Neural crest cell (in vitro differentiated cells): Measurements from ENCODE around the gene RAB33B. TPM values are rescaled to one million over a fixed set of nuclear protein-coding genes. Genes with fewer than 3 reads are reported as not detected.

ENCODE experiments used
- DNase-seq: peaks from one replicate; pipeline ENCODE4 v3.0.0; 2021; ENCODE audit warnings: low read depth, mixed read lengths, low spot score
- H3K27ac Mint-ChIP-seq: one replicate; pipeline ENCODE4 v1.8.0; 2021; ENCODE audit warnings: mild to moderate bottlenecking, mixed read lengths; ENCODE audit not compliant: unreplicated experiment
- H3K27me3 Mint-ChIP-seq: 2 replicates; pipeline ENCODE4 v1.8.0; 2021; ENCODE audit warnings: low read depth, mild to moderate bottlenecking, mixed read lengths
- H3K36me3 Mint-ChIP-seq: 2 replicates; pipeline ENCODE4 v1.8.0; 2021; ENCODE audit warnings: low read depth, mild to moderate bottlenecking, mixed read lengths
- H3K4me1 Mint-ChIP-seq: 2 replicates; pipeline ENCODE4 v1.8.0; 2021; ENCODE audit warnings: mixed read lengths
- H3K4me3 Mint-ChIP-seq: one replicate; pipeline ENCODE4 v1.8.0; 2021; ENCODE audit warnings: mild to moderate bottlenecking, mixed read lengths
- H3K9me3 Mint-ChIP-seq: 2 replicates; pipeline ENCODE4 v1.8.0; 2021; ENCODE audit warnings: mixed read lengths
- total RNA-seq: library from RNA; stranded (reverse); gene quantifications from 2 replicates; pipeline ENCODE4 v1.2.1, GENCODE V29; 2021
- TF ChIP-seq, protein P1 (sequence below): fragments of 200-600 bp; sonication (generic); conservative IDR thresholded peaks from 2 replicates; pipeline ENCODE4 v1.5.0; 2021; ENCODE audit warnings: antibody characterized with exemption, mild to moderate bottlenecking

The RAB33B gene
- total RNA-seq, 1 donor from 2014 or later, result 7.0 TPM

- Mint-ChIP-seq H3K27ac (no peak overlapping the region), H3K27me3 (no peaks in the 10 kb centered on the region), H3K4me3 (peak overlapping the region; percentile 61), H3K36me3 (peaks cover 19% of the 10 kb centered on the region), H3K4me1 (peaks cover 36% of the 10 kb centered on the region), H3K9me3 (peaks cover 11% of the 10 kb centered on the region)
- no peak for DNase-seq
- TF ChIP-seq, protein P1, sequence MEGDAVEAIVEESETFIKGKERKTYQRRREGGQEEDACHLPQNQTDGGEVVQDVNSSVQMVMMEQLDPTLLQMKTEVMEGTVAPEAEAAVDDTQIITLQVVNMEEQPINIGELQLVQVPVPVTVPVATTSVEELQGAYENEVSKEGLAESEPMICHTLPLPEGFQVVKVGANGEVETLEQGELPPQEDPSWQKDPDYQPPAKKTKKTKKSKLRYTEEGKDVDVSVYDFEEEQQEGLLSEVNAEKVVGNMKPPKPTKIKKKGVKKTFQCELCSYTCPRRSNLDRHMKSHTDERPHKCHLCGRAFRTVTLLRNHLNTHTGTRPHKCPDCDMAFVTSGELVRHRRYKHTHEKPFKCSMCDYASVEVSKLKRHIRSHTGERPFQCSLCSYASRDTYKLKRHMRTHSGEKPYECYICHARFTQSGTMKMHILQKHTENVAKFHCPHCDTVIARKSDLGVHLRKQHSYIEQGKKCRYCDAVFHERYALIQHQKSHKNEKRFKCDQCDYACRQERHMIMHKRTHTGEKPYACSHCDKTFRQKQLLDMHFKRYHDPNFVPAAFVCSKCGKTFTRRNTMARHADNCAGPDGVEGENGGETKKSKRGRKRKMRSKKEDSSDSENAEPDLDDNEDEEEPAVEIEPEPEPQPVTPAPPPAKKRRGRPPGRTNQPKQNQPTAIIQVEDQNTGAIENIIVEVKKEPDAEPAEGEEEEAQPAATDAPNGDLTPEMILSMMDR, result no peak
These were observed 3.3 kb upstream of the RAB33B start for GRCh38 chr4:139450586-139450985.

- TF ChIP-seq, protein P1, result no peak
- Mint-ChIP-seq H3K4me3 (peak overlapping the region; percentile 96), H3K9me3 (peaks cover 6% of the 10 kb centered on the region), H3K4me1 (peaks cover 49% of the 10 kb centered on the region), H3K27ac (no peak overlapping the region), H3K36me3 (peaks cover 13% of the 10 kb centered on the region), H3K27me3 (no peaks in the 10 kb centered on the region)
- DNase-seq, result no peak
These were observed 1.9 kb upstream of the RAB33B start for GRCh38 chr4:139451997-139452396.

DNA sequence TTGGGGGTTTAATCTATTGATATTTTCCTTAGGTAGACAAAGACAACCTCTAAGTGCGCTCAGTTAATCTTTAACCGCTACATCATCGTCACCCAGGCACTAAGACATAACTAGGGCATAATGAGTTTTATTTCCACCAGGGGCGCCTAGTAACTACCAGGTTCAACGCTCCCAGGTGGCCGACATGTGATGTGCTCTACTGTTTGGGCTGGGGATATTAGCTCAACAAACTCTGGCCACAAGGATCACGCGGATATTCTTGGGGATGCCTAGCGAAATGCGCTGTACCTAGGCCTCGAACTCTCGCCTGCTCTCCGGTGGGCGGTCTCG lies 915 bp upstream of the RAB33B start:
- H3K9me3 Mint-ChIP-seq, result peaks cover 6% of the 10 kb centered on the region
- peak overlapping the region; percentile 96 for H3K27ac Mint-ChIP-seq
- H3K27me3 Mint-ChIP-seq, result no peaks in the 10 kb centered on the region
- peaks cover 10% of the 10 kb centered on the region for H3K36me3 Mint-ChIP-seq
- TF ChIP-seq, protein P1, result peak; percentile 61
- peaks cover 54% of the 10 kb centered on the region for H3K4me1 Mint-ChIP-seq
- H3K4me3 Mint-ChIP-seq, result peak overlapping the region; percentile 96
- no peak for DNase-seq

- H3K4me3 Mint-ChIP-seq, result peak overlapping the region; percentile 96
- peaks cover 7% of the 10 kb centered on the region for H3K36me3 Mint-ChIP-seq
- peaks cover 57% of the 10 kb centered on the region for H3K4me1 Mint-ChIP-seq
- peaks cover 4% of the 10 kb centered on the region for H3K9me3 Mint-ChIP-seq
- DNase-seq, result peak; percentile 89
- H3K27ac Mint-ChIP-seq, result peak overlapping the region; percentile 99
- no peaks in the 10 kb centered on the region for H3K27me3 Mint-ChIP-seq
- TF ChIP-seq, protein P1, result peak; percentile 34
These were observed 380 bp upstream of the RAB33B start for GRCh38 chr4:139453371-139454110.

GRCh38 chr4:139455126-139455538 lies 1.2 kb downstream of the RAB33B start:
- peak overlapping the region; percentile 96 for H3K4me3 Mint-ChIP-seq
- no peak for DNase-seq
- no peaks in the 10 kb centered on the region for H3K27me3 Mint-ChIP-seq
- peaks cover 58% of the 10 kb centered on the region for H3K4me1 Mint-ChIP-seq
- H3K27ac Mint-ChIP-seq, result no peak overlapping the region
- H3K9me3 Mint-ChIP-seq, result peaks cover 2% of the 10 kb centered on the region
- H3K36me3 Mint-ChIP-seq, result no peaks in the 10 kb centered on the region
- TF ChIP-seq, protein P1, result no peak
